Measurements from ENCODE around the gene TCEAL1. TPM values are rescaled to one million over a fixed set of nuclear protein-coding genes. Genes with fewer than 3 reads are reported as not detected.

The TCEAL1 gene
- polyA plus RNA-seq, 1 experiment, result 24.9 TPM

GRCh38 chrX:103674531-103675454 lies 46.0 kb downstream of the TCEAL1 start:
- TF ChIP-seq CTCF (IDR thresholded peaks at IDR 0.05; ENCODE audit: low read depth, low read length), result no peak
- ChIA-PET CTCF (no interaction called here), POLR2A (no interaction called here)
- H3K27ac ChIP-seq (ENCODE audit: low read depth, low read length), result no peak overlapping the region
- no peak for DNase-seq (ENCODE audit: low read depth, low spot score)
- no peaks in the 10 kb centered on the region for H3K9me3 ChIP-seq (ENCODE audit: control insufficient read depth, insufficient read depth, low read length)
- no peak overlapping the region for H3K4me3 ChIP-seq (ENCODE audit: low read depth, low read length)
- no peaks in the 10 kb centered on the region for H3K27me3 ChIP-seq (ENCODE audit: control insufficient read depth, insufficient read depth, low read length)

- TF ChIP-seq CTCF (IDR thresholded peaks at IDR 0.05; ENCODE audit: low read depth, low read length), result no peak
- CTCF ChIA-PET, result interaction anchor here (1.1 kb wide), 1 partner anchor 48 kb away, joined by 5 read pairs; no protein-coding TSS in a partner anchor
- Histone ChIP-seq H3K9me3 (ENCODE audit: control insufficient read depth, insufficient read depth, low read length) (no peaks in the 10 kb centered on the region), H3K27me3 (ENCODE audit: control insufficient read depth, insufficient read depth, low read length) (no peaks in the 10 kb centered on the region), H3K27ac (ENCODE audit: low read depth, low read length) (peak overlapping the region; percentile 21), H3K4me3 (ENCODE audit: low read depth, low read length) (no peak overlapping the region)
- POLR2A ChIA-PET, result interaction anchor here (1.1 to 1.2 kb wide), 2 partner anchors 39 to 49 kb away, joined by 3 to 4 read pairs; no protein-coding TSS in a partner anchor
- no peak for DNase-seq (ENCODE audit: low read depth, low spot score)
These were observed 49.6 kb downstream of the TCEAL1 start for GRCh38 chrX:103678199-103678993.

Other genes starting within 250 kb of the TCEAL1 start
- 0.19 and 0.22 TPM in 2 replicates for gene RAB40A, start 109.5 kb upstream of the TCEAL1 start, polyA plus RNA-seq (2011; rRNA removed)
- 36.2 and 43.9 TPM in 2 replicates for gene TCEAL4, start 43.5 kb upstream of the TCEAL1 start, polyA plus RNA-seq (2011; rRNA removed)
- gene TCEAL3, start 21.0 kb upstream of the TCEAL1 start, polyA plus RNA-seq (2011; rRNA removed), result 23.0 and 28.1 TPM in 2 replicates
- gene MORF4L2, start 57.7 kb downstream of the TCEAL1 start, polyA plus RNA-seq (2011; rRNA removed), result 452 and 562 TPM in 2 replicates
- gene TMEM31, start 81.9 kb downstream of the TCEAL1 start, polyA plus RNA-seq (2011; rRNA removed), result not detected in 2 replicates
- gene PLP1, start 147.9 kb downstream of the TCEAL1 start, polyA plus RNA-seq (2011; rRNA removed), result 0.41 and 0.47 TPM in 2 replicates
- 0.52 and 0.71 TPM in 2 replicates for gene RAB9B, start 203.3 kb downstream of the TCEAL1 start, polyA plus RNA-seq (2011; rRNA removed)